Endometrial microvascular endothelial cells (primary cell): ENCODE data around the gene SPATA4. TPM values are rescaled to one million over a fixed set of nuclear protein-coding genes. Genes with fewer than 3 reads are reported as not detected.
"Not testable (repeated sequence)": the region's sequence is repeated elsewhere in the genome, so short reads cannot be mapped to it uniquely, and the experiment has no call there.

Source experiments
- in situ Hi-C: cut with HindIII; loops from 2 replicates; pipeline ENCODE4 v1.10.0; 2017; ENCODE audit warnings: low sequenced_read_pairs, low pct_unique_long_range_greater_than_20kb; ENCODE audit errors: inconsistent ontology term
- total RNA-seq: library from RNA; depleted of rRNA; stranded (reverse); fragments of >200 nt; gene quantifications from one replicate; pipeline ENCODE4 v1.2.3, GENCODE V29; 2015; ENCODE audit errors: inconsistent ontology term

SPATA4 gene
- not detected for total RNA-seq

DNA sequence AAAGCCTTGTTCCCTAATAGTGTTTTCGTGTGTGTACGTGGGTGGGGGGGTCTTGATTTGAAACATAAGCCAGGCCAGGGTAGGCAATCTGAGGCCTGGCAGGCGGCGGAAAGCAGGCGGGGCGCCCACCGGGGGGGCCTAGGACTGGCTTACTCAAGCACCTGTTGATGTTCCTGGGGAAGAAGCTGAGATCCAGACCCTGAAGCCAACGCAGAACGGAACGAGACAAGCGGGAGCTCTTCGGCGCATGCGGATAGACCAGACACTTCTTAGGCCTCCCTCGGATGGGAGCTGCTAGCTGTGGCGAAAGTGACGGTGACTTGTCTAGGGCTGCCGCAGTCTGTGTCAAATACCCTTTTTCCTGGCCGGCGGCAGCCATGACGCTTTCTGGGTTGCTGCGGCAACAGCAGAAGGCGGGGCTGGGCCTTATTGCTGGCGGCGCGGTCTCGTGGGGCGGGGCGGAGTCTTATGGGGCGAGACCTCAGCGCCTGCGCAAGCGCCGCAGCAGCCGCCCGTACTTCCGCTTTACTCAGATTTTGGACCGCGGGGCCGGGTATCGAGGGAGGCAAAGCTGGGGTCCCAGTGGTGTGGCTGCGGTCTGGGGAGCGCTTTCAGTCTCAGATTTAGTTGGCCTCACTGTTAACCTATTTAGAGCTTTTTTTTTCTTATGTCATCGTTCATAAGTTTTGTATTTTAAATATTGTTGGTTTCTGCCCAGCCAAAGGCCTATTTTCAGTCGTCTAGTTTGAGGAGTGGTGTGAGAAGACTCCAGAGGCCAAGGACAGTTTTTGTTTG lies at the start of gene SPATA4:
TSS of gene SPATA4 (minus strand) at position 402 of the 795 bp plus-strand sequence. CDS start at position 379, 23 bp downstream.
- in situ Hi-C loops: loop anchor here (25.0 kb wide), 1 partner anchor 142 kb away; no protein-coding TSS in a partner anchor

DNA sequence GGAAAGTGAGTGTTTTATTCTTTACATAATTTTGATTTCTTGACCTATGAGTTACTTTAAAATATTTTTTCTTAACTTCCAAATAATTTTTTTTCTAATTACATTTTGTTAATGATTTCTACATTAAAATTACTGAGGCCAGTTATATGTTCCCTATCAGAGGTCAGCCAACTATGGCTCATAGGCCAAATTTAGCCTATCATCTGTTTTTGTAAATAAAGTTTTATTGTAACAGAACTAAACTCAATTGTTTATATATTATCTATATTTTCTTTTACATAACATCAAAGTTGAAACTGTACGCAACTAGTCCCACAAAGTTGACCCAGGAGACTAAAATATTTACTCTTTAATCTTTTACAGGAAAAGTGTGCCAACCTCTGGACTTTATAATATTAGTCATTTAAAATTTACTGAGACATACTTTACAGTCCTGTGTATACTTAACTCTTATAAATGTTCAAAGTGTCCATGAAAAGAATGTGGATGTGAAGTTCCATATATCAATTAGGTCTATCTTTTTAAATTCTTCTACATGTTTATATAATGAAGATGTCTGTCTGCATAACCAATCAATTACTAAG lies 47.5 kb upstream of the SPATA4 start:
- in situ Hi-C loops: no loop called here

DNA sequence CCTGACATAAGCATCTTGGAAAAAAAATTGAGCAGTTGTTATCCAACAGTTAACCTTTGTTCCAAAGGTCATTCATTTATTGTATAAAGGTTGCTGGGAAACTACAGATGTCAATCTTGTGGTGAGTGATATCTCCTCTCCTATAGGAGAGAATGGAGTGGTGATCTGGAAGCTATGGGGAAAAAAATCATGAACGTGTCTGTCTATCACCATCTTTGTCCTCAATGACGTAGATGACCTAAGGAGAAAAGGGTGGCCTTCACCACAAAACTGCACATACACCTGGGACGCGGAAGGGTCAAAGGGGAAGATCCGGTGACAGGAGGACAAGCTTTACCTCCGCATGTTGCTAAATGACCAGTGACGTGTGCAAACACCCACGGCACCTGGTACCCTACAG lies 46.3 kb upstream of the SPATA4 start:
- in situ Hi-C loops: no loop called here

DNA sequence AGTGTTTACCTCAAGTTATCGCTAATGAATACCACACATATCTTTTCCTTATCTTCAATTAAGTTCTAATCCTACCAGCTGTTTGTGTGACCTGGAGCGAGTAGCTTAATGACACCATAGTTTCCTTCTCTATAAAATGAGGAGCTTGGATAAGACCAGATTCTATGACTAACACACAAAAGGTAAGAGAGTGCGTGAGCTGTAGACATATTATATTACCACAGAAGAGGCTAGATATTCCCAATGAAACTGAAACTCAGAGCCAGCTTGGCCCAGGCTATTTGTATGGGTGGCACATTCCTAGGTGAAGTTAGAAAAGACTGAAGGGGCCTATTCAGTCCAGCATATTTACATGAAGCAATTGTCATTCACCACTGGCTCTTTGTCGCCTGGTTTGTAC lies 43.4 kb upstream of the SPATA4 start:
- in situ Hi-C loops: no loop called here

DNA sequence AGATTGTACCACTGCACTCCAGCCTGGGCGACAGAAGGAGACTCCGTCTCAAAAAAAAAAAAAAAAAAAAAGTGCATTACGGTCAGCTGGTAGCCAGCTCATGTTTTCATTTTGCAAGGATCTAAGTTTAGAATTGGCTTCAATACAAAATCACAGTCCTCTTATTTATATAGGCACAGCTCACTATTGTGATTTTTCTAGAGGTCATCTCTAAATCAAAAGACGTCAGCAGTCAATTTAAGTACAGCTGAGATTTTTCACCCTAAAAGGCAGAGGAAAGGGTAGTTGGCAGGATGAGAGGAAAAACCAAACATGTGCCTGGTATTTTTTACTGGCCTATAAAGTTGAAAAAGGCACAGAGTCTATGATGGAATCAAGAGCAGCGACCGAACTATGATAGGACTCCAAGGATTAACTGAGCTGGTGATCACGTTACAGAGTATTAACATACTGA lies 42.8 kb upstream of the SPATA4 start:
- in situ Hi-C loops: no loop called here

DNA sequence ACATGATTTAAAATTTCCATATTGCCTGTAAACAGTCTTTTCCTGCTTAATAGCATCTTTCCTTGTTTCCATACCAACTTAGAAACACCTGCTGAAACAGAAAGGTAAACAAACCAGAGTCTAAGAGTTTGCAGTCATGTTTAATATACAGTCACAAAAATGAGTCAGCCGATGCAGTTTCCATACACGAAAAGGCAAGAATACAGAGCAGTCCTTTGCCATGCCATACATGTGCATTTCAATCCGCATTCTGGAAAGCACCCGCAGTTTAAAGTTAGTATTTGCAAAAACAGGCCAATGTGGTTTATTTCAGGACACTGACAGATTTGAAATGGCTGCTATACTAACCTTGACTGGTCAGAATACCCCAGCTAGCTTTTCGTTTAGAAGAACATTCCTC lies 41.6 kb upstream of the SPATA4 start:
- in situ Hi-C loops: no loop called here

DNA sequence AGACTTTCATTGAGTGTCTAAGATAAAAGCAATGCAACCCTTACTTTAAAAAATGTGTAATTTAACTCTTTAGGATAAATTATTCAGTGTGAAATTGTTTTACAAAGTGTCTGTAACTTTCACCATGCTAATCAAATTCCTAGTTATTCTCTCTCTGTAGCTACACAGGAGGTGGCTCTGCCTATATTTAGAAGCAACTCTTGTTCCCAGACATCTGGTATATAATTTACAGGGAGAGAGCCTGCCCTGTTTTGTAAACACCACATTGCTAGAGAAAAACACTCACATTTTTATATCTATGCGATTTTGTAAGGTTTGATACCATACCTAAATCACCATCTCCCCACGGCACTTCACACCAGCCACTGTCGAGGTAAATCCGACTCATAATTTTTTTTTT lies 35.5 kb upstream of the SPATA4 start:
- in situ Hi-C loops: no loop called here

DNA sequence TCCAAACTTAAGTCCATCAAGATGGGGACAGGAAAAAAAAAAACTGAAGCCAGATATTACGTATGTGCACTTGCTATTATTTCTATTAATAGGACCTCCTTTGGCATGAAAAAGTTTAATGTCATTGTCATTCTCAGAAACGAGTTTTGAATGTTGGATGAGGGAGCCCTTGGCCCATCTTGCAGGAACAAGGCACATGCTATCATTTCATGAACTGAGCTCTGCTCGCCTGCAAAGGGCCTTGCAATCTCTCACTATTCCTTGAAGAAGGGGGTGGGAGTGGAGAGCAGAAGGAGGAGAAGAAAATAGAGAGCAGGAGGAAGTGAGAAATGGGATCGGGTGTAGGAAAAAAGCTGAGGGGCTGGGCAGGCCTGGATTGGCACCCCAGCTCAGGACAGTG lies 34.3 kb upstream of the SPATA4 start:
- in situ Hi-C loops: no loop called here

DNA sequence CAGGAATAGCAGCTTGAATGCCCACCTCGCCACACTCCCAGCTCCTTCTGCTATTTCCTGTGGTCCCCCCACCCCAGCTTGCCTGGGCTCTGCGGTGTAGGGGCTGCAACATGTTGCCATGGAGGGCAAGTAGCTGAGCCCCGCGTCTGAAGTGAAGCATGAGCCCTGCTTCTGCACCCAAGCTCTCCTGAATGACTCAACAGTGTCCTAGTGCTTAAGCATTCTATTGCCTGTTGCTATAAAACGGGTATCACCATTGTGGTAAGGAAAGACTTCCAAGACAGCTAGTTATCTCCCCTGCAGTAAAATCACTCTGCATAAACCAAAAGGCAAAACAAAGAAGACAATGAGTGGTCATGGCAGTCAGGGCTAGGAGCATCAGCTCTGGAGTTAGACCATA lies 31.4 kb upstream of the SPATA4 start:
- in situ Hi-C loops: no loop called here

DNA sequence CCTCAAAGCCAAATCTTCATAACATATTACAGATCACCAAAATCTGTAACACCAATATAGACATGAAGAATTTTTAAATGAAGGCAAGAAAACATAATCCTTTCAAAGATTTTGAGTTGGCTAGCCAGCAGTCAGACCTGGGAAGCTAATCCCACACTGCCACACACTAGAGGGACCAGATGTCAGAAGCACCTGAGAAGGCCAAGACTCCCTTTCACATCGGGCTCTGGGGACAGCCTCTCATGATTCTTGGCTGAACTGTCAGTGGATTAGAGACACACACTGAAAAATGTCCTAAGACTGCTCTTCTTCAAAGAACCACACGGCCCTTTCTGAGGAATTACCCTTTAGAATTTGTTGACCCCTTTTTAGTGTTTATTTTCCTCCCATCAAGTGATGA lies 28.2 kb upstream of the SPATA4 start:
- in situ Hi-C loops: no loop called here

DNA sequence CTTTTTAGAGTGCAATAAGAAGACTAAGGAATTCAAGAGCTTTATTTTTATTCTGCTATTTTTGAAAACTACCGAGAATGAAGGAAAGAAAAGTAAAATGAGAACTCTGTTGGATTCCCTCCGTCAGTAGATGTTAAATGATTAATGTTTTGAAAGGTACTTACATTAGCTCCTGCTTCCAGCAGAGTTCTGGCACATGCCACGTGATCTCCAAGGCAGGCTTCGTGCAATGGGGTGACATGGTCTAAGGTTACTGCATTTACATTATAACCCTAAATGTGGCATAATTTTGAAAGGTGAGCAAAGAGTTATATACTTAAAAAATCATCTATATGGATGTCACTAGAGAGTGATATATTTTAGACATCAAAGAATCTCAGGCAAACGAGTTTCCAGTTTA lies 26.8 kb upstream of the SPATA4 start:
- in situ Hi-C loops: no loop called here

DNA sequence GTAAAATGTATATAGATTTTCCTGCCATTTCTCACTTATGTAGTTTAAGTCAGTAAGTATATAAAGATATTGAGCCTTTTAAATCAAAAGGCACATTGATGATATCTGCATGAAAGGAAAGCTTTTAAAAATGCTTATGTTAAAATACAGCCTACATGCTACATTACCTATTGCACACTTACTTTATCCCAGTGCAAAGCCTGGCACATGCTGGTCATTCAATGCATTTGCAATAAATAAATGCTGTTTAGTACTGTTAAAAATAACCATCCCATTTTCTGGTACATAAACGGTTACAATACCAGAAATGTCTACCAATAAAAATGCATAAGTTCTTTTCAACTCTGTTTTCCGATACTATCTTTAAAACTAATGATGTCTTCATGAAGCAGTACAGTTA lies 22.1 kb upstream of the SPATA4 start:
- in situ Hi-C loops: no loop called here

DNA sequence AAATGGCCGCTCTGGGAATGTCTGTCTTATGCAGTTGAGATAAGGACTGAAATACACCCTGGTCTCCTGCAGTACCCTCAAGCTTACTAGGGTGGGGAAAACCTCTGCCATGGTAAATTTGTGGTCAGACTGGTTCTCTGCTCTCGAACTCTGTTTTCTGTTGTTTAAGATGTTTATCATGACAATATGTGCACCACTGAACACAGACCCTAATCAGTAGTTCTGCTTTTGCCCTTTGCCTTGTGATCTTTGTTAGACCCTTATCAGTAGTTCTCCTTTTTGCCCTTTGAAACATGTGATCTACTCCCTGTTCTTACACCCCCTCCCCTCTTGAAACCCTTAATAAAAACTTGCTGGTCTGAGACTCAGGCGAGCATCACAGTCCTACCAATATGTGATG lies 17.0 kb upstream of the SPATA4 start:
- in situ Hi-C loops: not testable (repeated sequence)

DNA sequence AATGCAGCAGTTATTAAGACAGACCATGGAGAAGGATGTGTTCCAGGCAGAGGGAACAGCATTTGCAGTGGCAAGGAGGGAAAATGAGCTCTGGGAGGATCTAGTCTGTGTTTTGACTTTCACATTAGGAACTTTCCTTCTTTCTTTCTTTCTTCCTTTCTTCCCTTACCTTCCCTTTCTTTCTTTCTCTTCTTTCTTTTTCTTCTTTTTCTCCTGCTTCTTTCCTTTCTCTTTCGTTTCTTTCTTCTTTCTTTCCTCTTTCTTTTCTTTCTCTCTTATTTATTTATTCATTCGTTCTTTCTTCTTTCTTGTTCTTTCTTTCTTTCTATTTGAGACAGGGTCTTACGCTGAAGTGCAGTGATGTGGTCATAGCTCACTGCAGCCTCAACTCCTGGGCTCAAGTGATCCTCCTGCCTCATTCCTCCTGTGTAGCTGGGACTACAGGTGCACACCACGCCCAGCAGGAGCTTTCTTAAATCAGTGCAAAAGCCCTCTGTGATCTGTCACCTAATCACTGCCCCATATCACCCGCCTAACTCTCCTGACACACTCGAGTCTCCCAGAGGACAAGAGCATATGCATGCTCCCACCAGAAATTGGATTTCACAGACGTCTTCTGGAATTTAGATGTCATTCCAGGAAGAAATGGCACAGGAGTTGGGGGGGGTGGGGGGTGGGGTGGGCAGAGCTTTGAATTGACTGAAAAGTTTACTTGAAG lies 15.4 kb upstream of the SPATA4 start:
- in situ Hi-C loops: no loop called here

DNA sequence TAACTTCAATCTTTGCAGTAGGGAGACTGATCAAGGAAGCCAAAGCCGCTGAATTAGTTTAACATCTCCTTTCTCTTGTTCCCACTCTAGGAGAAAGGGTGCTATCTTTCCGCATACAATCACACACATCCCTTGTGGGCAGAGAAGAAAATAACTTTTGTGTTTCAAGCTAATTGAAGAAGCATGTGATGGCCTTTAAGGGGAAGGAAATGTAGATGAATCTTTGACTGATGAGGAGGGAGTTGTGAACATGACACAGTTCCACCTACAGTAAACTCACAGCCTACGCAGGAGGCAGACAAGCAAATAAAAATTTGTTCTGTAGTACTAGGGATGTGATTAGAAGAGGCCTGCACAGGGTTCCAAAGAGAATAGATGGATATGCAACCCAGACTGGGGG lies 14.7 kb upstream of the SPATA4 start:
- in situ Hi-C loops: no loop called here

DNA sequence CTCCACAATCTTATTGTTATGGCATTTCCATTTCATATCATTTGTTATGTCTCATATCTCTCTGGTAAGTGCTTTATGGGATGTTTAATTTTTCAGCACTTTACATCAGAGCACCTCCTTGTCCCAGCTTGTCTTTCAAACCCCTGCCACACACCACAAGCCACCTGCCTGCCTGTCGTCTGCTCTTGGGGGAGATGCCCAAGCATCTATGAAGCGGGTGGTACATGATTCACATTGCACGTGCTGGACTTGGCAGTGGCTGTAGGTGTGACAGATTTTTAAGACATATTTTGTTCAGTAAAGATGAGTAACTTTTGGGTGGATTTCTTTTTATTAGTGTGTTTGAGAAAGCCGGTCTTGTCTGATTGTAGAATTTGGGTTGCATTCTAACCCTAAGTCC lies 14.2 kb upstream of the SPATA4 start:
- in situ Hi-C loops: no loop called here

DNA sequence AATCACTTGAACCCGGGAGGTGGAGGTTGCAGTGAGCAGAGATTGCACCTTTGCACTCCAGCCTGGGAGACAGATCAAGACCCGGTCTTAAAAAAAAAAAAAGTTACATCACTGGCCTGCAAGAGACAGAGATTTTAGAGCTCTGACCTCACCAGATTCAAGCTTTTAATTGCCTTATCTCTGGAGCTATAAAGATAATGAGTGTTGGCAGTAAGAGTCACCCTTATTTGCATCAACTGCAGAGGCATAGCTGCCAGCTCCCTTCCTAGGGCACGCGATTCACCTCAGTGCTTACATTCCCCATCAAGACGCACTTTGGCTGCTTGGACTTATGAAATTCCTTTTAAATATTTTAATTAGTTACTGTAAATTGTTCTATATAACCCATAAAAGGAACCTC lies 12.5 kb upstream of the SPATA4 start:
- in situ Hi-C loops: no loop called here

DNA sequence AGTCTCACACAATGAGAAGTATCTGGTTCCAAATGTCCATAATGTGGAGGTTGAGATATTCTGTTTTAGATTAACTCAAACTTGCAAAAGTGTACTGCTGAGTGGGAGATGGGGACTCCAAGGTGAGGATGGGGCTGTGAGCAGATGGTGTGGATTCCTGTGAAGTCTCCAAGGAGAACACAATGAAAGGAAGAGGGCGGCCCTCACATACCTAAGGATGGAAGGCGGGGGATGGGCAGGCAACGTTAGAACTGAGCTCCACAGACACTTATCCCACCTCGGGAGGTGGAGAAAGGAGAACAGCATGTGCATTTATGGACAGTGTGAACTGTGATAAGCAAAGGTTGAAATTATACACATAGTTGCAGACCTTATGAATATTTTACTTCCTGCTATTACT lies 9.9 kb upstream of the SPATA4 start:
- in situ Hi-C loops: no loop called here

DNA sequence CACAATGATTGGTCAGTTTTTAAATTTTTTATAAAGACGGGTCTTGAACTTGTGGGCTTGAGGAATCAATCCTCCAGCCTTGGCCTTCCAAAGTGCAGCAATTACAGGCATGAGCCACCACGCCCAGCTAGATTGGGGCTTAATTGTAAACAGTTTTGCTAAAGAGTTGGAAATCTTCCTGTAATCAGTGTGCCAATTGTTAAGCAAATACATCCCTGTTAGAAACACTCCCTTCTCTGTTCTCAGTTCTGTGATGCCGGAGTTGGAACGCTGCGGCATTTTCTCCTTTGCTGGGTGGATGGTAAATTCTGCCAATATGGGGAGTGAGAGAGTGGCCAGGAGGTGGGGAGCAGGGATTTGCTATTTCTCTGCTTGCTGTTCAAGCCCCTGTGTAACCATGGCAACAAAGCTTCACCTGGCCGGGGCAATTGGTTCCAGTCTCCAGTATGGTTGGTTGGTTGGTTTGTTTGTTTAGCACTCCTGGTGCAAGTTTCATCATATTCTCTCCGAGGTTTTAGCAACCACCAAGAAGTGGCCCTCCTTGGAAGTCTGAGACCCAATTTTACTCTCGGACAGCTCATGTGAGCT lies 3.0 kb upstream of the SPATA4 start:
- in situ Hi-C loops: loop anchor here (25.0 kb wide), 1 partner anchor 139 kb away; no protein-coding TSS in a partner anchor
